22Rv1 (cell line): Measurements from ENCODE around the gene DCAF4.

ENCODE experiments used
- H3K27ac ChIP-seq: fragments of 450-650 bp; 2 replicates; pipeline ENCODE4 v1.5.1; 2017
- ZFX ChIP-seq: fragments of 450-650 bp; IDR thresholded peaks from 2 replicates; pipeline ENCODE4 v1.6.1; 2017; ENCODE audit warnings: antibody characterized with exemption, borderline replicate concordance
- TF ChIP-seq, protein P1 (sequence below): fragments of 450-650 bp; IDR thresholded peaks from 2 replicates; pipeline ENCODE4 v1.5.1; 2017; ENCODE audit warnings: mild to moderate bottlenecking

The DCAF4 gene, protein sequence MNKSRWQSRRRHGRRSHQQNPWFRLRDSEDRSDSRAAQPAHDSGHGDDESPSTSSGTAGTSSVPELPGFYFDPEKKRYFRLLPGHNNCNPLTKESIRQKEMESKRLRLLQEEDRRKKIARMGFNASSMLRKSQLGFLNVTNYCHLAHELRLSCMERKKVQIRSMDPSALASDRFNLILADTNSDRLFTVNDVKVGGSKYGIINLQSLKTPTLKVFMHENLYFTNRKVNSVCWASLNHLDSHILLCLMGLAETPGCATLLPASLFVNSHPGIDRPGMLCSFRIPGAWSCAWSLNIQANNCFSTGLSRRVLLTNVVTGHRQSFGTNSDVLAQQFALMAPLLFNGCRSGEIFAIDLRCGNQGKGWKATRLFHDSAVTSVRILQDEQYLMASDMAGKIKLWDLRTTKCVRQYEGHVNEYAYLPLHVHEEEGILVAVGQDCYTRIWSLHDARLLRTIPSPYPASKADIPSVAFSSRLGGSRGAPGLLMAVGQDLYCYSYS

DNA sequence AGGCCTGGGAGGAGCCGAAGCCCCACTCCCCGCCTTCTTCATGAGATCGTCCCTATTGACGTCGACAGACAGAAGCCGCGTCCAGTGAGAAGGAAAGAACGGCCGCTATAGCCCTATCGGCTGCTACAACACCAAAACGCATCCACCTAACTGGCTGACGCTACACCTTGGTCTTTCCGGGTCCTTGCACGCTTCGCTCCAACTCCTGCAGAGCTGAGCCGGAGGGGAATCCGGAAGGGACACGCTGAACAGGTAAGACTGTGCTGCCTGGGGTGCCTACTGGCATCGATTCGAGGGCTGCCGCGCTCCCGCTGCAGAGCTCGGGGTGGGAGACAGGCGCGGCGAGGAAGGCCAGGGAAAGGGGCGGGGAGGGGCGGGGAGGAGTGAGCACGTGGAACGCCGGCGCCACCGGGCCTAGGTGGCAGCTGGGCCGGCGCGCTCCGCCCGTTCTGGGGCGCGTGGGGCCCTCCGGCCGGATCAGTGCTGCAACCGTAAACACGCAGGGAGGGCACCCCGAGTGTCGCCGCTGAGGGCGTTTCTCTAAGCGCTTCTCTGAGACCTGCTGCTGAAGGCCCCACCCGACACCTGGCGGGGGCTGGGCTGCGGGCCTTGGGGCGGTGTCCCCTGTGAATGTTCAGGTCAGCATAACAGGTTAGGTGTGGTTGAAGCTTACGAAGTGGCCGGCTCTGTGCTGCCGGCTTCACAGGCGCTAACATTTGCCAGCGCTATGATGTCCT, at the start of gene DCAF4:
Gene DCAF4, plus strand, starts transcription at position 173 of the 737 bp plus-strand sequence. CDS start 11,515 bp downstream, outside the sequence.
- peak within 1 kb of the TSS; percentile 82 for H3K27ac ChIP-seq

DNA sequence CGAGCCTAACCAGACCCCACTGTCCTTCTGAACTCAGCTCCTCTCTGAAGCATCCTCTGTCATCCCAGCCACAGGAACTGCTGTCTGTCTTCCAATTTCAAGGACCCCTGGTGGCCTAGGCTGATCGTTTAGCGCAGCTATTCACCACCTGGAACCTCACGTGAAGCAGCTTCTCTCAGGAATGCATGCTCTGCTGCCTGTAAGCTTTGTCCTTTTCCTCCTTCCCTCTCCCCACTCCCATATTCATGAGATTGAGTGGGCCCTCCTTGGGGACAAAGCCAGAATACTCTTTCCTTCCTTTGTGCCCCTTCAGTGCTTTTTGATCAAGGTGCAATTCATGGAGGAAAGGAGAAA, 49.6 kb upstream of the DCAF4 start:
- no peak overlapping the region for H3K27ac ChIP-seq
- no peak for TF ChIP-seq ZFX
- TF ChIP-seq, protein P1, sequence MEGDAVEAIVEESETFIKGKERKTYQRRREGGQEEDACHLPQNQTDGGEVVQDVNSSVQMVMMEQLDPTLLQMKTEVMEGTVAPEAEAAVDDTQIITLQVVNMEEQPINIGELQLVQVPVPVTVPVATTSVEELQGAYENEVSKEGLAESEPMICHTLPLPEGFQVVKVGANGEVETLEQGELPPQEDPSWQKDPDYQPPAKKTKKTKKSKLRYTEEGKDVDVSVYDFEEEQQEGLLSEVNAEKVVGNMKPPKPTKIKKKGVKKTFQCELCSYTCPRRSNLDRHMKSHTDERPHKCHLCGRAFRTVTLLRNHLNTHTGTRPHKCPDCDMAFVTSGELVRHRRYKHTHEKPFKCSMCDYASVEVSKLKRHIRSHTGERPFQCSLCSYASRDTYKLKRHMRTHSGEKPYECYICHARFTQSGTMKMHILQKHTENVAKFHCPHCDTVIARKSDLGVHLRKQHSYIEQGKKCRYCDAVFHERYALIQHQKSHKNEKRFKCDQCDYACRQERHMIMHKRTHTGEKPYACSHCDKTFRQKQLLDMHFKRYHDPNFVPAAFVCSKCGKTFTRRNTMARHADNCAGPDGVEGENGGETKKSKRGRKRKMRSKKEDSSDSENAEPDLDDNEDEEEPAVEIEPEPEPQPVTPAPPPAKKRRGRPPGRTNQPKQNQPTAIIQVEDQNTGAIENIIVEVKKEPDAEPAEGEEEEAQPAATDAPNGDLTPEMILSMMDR = no peak

More for the DNA sequence above, at the start of gene DCAF4:
- TF ChIP-seq ZFX = no peak
- TF ChIP-seq, protein P1 = no peak

DNA sequence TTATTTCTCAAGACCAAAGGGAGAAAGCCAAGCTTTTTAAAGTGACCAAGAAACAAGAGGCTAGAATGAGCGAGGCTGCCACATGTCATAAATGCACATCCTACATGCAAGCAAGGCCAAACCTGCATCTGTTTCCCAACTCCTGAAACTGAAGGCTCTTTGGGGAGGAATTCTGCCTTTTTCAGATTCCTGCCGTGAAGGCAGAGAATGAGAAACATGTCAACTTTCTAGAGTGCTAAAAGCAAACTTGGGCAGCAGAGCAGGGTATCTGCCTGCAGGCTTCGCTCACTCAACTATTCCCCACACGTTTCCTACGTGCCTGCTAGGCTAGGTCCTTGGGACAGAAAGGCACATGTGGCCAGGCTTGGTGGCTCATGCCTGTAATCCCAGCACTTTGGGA, 47.5 kb upstream of the DCAF4 start:
- no peak overlapping the region for H3K27ac ChIP-seq
- TF ChIP-seq ZFX = no peak
- TF ChIP-seq, protein P1 = no peak

DNA sequence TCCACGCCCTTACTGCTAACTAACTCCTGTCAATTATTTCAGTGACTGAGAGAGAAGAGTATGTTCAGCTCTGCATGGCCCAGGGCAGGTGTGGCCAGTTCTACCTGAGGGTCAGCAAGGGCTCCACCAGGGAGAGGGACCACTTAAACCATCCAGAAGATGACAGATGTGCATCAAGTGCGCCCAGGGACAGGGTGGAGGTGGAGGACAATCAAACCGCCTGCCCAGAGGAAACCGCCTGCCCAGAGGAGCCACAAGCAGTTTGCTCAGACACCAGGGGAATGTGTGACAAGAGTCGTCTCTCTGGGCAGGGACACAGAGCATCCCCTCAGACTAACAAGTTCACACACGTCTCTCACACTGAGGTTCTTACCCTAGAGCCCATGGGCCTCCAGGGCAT, 46.8 kb upstream of the DCAF4 start:
- TF ChIP-seq, protein P1 = no peak
- TF ChIP-seq ZFX = no peak
- no peak overlapping the region for H3K27ac ChIP-seq

DNA sequence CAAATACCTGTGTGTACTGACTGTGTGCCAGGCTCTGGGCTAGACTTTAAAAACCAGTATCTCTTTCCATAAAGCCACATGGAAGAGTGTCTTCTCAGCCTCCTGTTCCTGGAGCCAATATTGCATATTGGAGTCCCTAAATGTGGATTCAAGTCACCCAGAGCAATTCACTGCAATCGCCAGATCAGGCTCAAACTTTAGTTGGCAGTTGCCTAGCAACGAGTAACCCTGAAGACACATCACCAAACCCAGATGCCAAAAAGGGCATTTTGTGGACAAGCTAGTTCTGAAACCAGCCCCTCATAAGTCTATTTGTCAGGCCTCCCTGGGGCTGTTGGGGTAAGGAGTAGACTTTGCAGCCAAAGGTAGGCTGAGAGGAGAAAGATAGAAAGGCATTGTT, 46.1 kb upstream of the DCAF4 start:
- TF ChIP-seq, protein P1 = no peak
- no peak for TF ChIP-seq ZFX
- no peak overlapping the region for H3K27ac ChIP-seq

DNA sequence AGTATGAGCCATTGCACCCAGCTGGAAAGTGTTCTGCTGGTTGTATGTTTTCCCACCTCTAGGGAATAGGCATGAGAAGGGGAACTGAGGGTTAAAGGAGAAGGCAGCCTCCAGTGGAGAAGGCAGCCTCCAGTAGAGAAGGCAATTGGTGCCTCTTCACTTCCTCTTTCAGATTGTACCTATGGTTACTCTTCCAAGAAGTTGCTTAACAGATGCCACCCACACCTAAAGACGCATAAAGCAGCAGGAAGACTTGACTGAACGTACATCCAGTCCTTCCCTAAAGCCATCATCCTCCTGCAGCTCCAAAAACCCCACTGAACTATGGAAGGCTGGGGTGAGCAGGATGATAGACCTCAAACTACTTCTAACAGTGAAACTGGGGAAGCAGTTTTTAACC, 45.4 kb upstream of the DCAF4 start:
- TF ChIP-seq, protein P1 = no peak
- no peak for TF ChIP-seq ZFX
- H3K27ac ChIP-seq = no peak overlapping the region

DNA sequence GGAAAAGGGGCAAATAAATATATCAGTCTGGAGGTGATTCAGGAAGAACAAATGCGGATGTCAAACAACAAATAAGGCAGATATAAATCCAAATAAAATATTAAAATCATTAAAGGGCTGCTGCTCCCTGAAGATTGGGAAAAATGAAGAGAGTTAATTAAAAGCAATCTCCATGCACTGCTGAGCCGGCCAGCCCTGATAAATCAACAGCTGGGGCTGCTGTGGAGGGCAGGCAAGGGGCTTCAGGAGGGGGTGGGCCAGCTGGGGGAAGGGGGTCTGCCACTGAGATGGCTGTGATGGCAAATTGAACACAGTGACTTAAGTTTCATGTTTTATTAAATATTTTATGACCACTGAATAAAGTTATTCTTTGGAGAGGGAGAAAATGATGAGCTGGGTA, 44.7 kb upstream of the DCAF4 start:
- H3K27ac ChIP-seq = no peak overlapping the region
- TF ChIP-seq, protein P1 = no peak
- no peak for TF ChIP-seq ZFX
